Spleen (tissue), 11 donors: ENCODE results near the gene PRKCQ. TPM values are rescaled to one million over a fixed set of nuclear protein-coding genes. Genes with fewer than 3 reads are reported as not detected.

Experiments used
- DNase-seq: peaks from one replicate; pipeline ENCODE4 v3.0.0-alpha.2; 2020
- H3K27ac ChIP-seq, 8 donors: fragments of 200-600 bp; sonication (generic) in 7 of 8; 1 replicate in 4 of 8; 2 replicates in 4 of 8; pipeline versions ENCODE4 v1.5.0 to v1.8.0; 2016 to 2021; ENCODE audit warnings: inconsistent platforms in 4 of 8, mild to moderate bottlenecking in 4 of 8, moderate library complexity in 1 of 8
- H3K27me3 ChIP-seq, 7 donors: fragments of 200-600 bp; sonication (generic) in 6 of 7; replicated peaks in 1 of 7; 1 replicate in 4 of 7; 2 replicates in 3 of 7; pipeline versions ENCODE4 v1.5.0 to v1.8.0; 2016 to 2021; ENCODE audit warnings: inconsistent platforms in 3 of 7, mild to moderate bottlenecking in 1 of 7
- H3K36me3 ChIP-seq, 6 donors: fragments of 200-600 bp; sonication (generic) in 5 of 6; 1 replicate in 4 of 6; 2 replicates in 2 of 6; pipeline versions ENCODE4 v1.5.0 to v1.8.0; 2016 to 2021; ENCODE audit warnings: inconsistent platforms in 2 of 6
- H3K4me1 ChIP-seq, 6 donors: fragments of 200-600 bp; sonication (generic) in 5 of 6; 1 replicate in 3 of 6; 2 replicates in 3 of 6; pipeline versions ENCODE4 v1.5.0 to v1.8.0; 2016 to 2021; ENCODE audit warnings: inconsistent platforms in 3 of 6
- H3K4me3 ChIP-seq, 8 donors: fragments of 200-600 bp; sonication (generic) in 7 of 8; 1 replicate in 4 of 8; 2 replicates in 4 of 8; pipeline versions ENCODE4 v1.5.0 to v1.8.0; 2016 to 2021; ENCODE audit warnings: inconsistent platforms in 4 of 8, mild to moderate bottlenecking in 4 of 8, moderate library complexity in 2 of 8
- H3K9me3 ChIP-seq, 8 donors: fragments of 200-600 bp; sonication (generic) in 7 of 8; 1 replicate in 4 of 8; 2 replicates in 4 of 8; pipeline versions ENCODE4 v1.5.0 to v1.8.0; 2016 to 2021; ENCODE audit warnings: inconsistent platforms in 4 of 8
- POLR2A ChIP-seq, 3 donors: fragments of 450-650 bp; IDR thresholded peaks; one replicate each; pipeline ENCODE4 v1.5.1; 2017; ENCODE audit warnings: antibody characterized with exemption in 3 of 3, mild to moderate bottlenecking in 1 of 3
- POLR2AphosphoS5 ChIP-seq, 3 donors: sonication (generic); formaldehyde crosslinking; IDR thresholded peaks; one replicate each; pipeline ENCODE4 v1.5.1; 2017; ENCODE audit warnings: antibody characterized with exemption in 3 of 3
- WGBS, 5 donors: extraction: QIAGEN DNeasy Blood & Tissue Kit in 3 of 5; methylation state at CpG; one replicate each; pipeline versions ENCODE4 v1.1.5 to v1.1.7; 2013 to 2018; 5-methylcytosine and 5-hydroxymethylcytosine counted together
- intact Hi-C: fragments of 100-400 bp; cut with DNase I; formaldehyde crosslinking; loops from one replicate; pipeline ENCODE4 v1.15.0; 2023; ENCODE audit warnings: low total_unique reads
- polyA plus RNA-seq, 3 donors: library from polyadenylated mRNA; stranded (reverse); fragments of 200-250 nt; gene quantifications; one replicate each; pipeline ENCODE4 v1.2.1, GENCODE V29; 2013
- total RNA-seq, 7 donors: library from RNA; depleted of rRNA in 3 of 7; stranded (reverse); fragments of >200 nt in 3 of 7; fragmentation: NEBNext Ultra II Directional in 4 of 7; extraction: Animal tissue kit (Norgen Biotek cat#: 25700) in 4 of 7; gene quantifications; one replicate each; pipeline versions ENCODE4 v1.1.0 to v1.2.1, GENCODE V29; 2016 to 2021
- TF ChIP-seq, protein P1 (sequence below), 11 experiments: fragments of 200-600 bp in 7 of 11; fragments of 450-650 bp in 4 of 11; sonication (generic) in 4 of 11; IDR thresholded peaks in 8 of 11; conservative IDR thresholded peaks in 3 of 11; 1 replicate in 7 of 11; 2 replicates in 4 of 11; pipeline versions ENCODE4 v1.4.0 to v1.8.0; 2016 to 2021; ENCODE audit warnings: antibody characterized with exemption in 11 of 11, inconsistent platforms in 4 of 11, mild to moderate bottlenecking in 1 of 11
- donor health status: healthy with polysubstance abuse.
- donor health status: DM: no; HTN: no; CAD: no; lungs with moderate emphysema.
- donor health status: DM: no; HTN: no; CAD: no.
- donor health status: Bipolar disorder and iron deficiency.
- donor health status: healthy.
- donor health status: DM: no; HTN: no; CAD: no.
- donor health status: DM: yes; HTN: yes; CAD: no.

Gene PRKCQ
- total and polyA plus RNA-seq, 10 donors: 2.1 to 11.8 (median 8.1) TPM

DNA sequence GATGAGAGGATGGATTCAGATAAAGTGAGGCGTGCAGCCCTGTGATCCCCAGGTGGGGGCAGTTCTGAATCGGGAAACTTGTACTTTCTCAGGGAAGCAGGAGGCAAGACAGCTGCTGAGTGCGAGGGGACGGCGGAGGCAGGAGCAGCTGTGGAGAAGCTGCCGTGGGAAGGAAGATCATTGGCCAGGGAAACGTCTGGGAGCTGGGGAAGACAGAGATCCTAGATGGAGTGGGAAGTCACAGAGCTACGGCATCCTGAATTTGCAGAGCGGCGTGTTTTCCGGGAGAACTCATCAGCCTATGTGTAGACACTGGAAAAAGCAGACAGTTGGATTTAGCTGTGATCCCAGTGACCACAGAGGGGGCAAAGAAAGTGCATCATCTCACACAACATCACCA, 9.2 kb downstream of the PRKCQ start:
- WGBS, 5 donors: 80 to 93% (median 90%) methylated on average over 11 of the region's 11 CpGs
- no peaks in the 10 kb centered on the region for H3K36me3 ChIP-seq
- no peaks in the 10 kb centered on the region for H3K9me3 ChIP-seq
- peaks cover 0 to 6% (median 0%) of the 10 kb centered on the region in 7 donors for H3K27me3 ChIP-seq
- intact Hi-C loops: no loop called here
- H3K4me1 ChIP-seq: peaks cover 0 to 52% (median 9%) of the 10 kb centered on the region in 6 donors
- DNase-seq: no peak
- TF ChIP-seq, protein P1, sequence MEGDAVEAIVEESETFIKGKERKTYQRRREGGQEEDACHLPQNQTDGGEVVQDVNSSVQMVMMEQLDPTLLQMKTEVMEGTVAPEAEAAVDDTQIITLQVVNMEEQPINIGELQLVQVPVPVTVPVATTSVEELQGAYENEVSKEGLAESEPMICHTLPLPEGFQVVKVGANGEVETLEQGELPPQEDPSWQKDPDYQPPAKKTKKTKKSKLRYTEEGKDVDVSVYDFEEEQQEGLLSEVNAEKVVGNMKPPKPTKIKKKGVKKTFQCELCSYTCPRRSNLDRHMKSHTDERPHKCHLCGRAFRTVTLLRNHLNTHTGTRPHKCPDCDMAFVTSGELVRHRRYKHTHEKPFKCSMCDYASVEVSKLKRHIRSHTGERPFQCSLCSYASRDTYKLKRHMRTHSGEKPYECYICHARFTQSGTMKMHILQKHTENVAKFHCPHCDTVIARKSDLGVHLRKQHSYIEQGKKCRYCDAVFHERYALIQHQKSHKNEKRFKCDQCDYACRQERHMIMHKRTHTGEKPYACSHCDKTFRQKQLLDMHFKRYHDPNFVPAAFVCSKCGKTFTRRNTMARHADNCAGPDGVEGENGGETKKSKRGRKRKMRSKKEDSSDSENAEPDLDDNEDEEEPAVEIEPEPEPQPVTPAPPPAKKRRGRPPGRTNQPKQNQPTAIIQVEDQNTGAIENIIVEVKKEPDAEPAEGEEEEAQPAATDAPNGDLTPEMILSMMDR (IDR thresholded peaks at IDR 0.05 in 8 of 11, conservative IDR thresholded peaks at IDR 0.05 in 3 of 11): no peak
- TF ChIP-seq POLR2AphosphoS5 (IDR thresholded peaks at IDR 0.05) (no peak), POLR2A (IDR thresholded peaks at IDR 0.05) (no peak)
- no peak overlapping the region for H3K4me3 ChIP-seq
- no peak overlapping the region for H3K27ac ChIP-seq

DNA sequence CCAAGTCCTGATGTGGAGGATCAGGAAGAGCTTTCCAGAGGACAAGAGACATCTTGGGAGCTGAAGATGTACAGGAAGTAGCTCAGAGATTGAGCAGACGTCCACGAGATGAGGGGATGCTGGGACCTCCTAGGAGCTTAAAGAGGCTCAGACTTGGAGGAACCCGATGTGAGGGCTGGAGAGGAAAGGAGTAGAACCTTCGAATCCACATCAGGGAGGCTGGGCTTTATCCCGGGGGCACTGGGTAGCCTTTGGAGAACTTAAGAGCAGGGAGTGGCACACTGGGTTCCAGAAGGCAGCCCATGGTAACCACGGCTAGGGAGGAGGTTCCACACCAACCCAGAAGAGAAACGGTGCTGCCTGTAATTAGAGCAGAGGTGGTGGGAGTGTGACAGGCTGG, 10.8 kb downstream of the PRKCQ start:
- Histone ChIP-seq H3K4me1 (peaks cover 0 to 52% (median 14%) of the 10 kb centered on the region in 6 donors), H3K27me3 (peaks cover 0 to 6% (median 0%) of the 10 kb centered on the region in 7 donors), H3K36me3 (no peaks in the 10 kb centered on the region), H3K9me3 (no peaks in the 10 kb centered on the region), H3K27ac (no peak overlapping the region), H3K4me3 (no peak overlapping the region)
- intact Hi-C loops: no loop called here
- 66 to 81% (median 68%) methylated on average over 7 of the region's 7 CpGs for WGBS, 5 donors
- no peak for DNase-seq
- TF ChIP-seq POLR2A (IDR thresholded peaks at IDR 0.05) (no peak), POLR2AphosphoS5 (IDR thresholded peaks at IDR 0.05) (no peak)

DNA sequence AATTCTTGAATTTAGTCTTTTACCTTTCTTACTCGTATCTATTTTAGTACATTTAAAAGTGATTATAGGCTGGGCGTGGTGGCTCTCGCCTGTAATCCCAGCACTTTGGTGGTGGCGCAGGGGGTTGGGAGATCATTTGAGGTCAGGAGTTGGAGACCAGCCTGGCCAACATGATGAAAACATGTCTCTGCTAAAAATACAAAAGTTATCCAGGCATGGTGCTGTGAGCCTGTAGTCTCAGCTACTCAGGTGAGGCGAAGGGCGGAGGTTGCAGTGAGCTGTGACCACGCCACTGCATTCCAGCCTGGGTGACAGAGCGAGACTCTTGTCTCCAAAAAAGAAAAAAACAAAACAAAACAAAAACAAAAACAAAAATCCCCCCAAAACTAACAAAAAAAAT, 12.2 kb downstream of the PRKCQ start:
- WGBS, 5 donors: 86 to 90% (median 88%) methylated on average over 8 of the region's 8 CpGs

DNA sequence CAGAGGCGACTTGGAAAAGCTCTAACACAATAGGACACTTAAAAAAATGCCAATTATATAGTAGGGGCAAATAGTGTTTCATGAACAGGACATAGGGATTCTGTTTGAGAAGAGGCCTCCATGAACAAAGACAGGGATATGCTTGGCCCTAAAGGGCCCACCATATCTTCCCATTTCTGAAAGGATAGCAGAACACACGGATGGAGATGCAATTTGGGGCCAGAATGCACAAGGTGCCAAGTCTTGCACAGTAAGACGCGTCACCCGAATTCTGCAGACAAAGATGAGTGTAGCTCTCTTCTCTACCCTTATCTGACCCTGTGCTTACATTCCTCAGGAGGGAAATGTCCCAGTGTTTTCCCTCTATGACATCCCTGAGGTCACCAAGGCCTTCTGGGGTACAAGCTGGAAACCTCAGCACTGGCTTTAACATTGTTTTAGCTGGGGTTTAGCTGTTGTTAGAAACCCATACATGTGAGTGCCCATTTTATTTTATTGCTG, 12.8 kb downstream of the PRKCQ start:
- no peak for DNase-seq
- TF ChIP-seq POLR2AphosphoS5 (IDR thresholded peaks at IDR 0.05) (no peak), POLR2A (IDR thresholded peaks at IDR 0.05) (no peak)
- H3K27ac ChIP-seq: no peak overlapping the region
- H3K27me3 ChIP-seq: peaks cover 0 to 15% (median 0%) of the 10 kb centered on the region in 7 donors
- H3K4me3 ChIP-seq: no peak overlapping the region
- H3K36me3 ChIP-seq: no peaks in the 10 kb centered on the region
- intact Hi-C loops: no loop called here
- WGBS, 5 donors: 86 to 95% (median 93%) methylated on average over 5 of the region's 5 CpGs
- H3K4me1 ChIP-seq: peaks cover 0 to 56% (median 26%) of the 10 kb centered on the region in 6 donors
- no peaks in the 10 kb centered on the region for H3K9me3 ChIP-seq

More for the DNA sequence above, 12.2 kb downstream of the PRKCQ start:
- Histone ChIP-seq H3K4me1 (peaks cover 0 to 53% (median 20%) of the 10 kb centered on the region in 6 donors), H3K9me3 (no peaks in the 10 kb centered on the region), H3K4me3 (no peak overlapping the region), H3K27ac (no peak overlapping the region), H3K27me3 (peaks cover 0 to 15% (median 0%) of the 10 kb centered on the region in 7 donors), H3K36me3 (no peaks in the 10 kb centered on the region)
- TF ChIP-seq POLR2A (IDR thresholded peaks at IDR 0.05) (no peak), POLR2AphosphoS5 (IDR thresholded peaks at IDR 0.05) (no peak)
- TF ChIP-seq, protein P1 (IDR thresholded peaks at IDR 0.05 in 8 of 11, conservative IDR thresholded peaks at IDR 0.05 in 3 of 11): no peak
- intact Hi-C loops: no loop called here
- no peak for DNase-seq

DNA sequence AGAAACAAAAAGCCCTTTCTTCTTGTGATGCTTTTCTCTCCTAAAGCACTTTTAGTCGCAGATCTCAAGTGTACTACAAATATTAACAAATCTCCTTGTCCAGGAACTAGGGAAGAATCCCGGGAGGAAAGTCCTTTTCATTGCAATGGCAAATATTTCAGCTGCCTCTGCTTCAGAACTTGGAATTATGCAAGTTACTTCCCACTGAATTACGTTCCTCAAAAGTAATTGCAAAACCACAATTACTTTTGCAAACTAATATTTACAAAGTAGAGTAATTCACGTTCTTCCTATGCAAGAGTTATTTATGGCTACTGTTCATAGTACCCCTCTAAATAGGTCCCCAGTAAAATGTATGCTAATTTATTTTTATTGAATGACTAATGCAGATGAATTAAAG, 14.5 kb downstream of the PRKCQ start:
- 30 to 72% (median 44%) methylated on average over 4 of the region's 4 CpGs for WGBS, 5 donors
- H3K4me1 ChIP-seq: peaks cover 0 to 60% (median 31%) of the 10 kb centered on the region in 6 donors

More for the DNA sequence above, 14.5 kb downstream of the PRKCQ start:
- Histone ChIP-seq H3K9me3 (no peaks in the 10 kb centered on the region), H3K36me3 (no peaks in the 10 kb centered on the region), H3K27me3 (peaks cover 0 to 9% (median 0%) of the 10 kb centered on the region in 7 donors), H3K4me3 (no peak overlapping the region), H3K27ac (no peak overlapping the region)
- DNase-seq: no peak
- TF ChIP-seq, protein P1 (IDR thresholded peaks at IDR 0.05 in 8 of 11, conservative IDR thresholded peaks at IDR 0.05 in 3 of 11): no peak
- no peak for TF ChIP-seq POLR2AphosphoS5 (IDR thresholded peaks at IDR 0.05)
- TF ChIP-seq POLR2A (IDR thresholded peaks at IDR 0.05): no peak
- intact Hi-C loops: no loop called here
